Calu3 (cell line): Measurements from ENCODE around the gene LRP4. TPM values are rescaled to one million over a fixed set of nuclear protein-coding genes. Genes with fewer than 3 reads are reported as not detected.

Experiments used
- BruUV-seq: library from RNA; stranded (reverse); fragments of 400-500 nt; replicated peaks from 2 replicates; lab custom pipeline; 2021; lab: Mats Ljungman, UMichigan
- CTCF ChIA-PET: fragments of 300-600 bp; sonication (Branson Sonifier 250); formaldehyde crosslinking; loops from one replicate; lab custom pipeline; 2022; ENCODE audit warnings: antibody characterized with exemption; lab: Charles Lee
- DNase-seq: peaks from one replicate; pipeline ENCODE4 v3.0.0; 2022
- H3K27ac Mint-ChIP-seq: one replicate; pipeline ENCODE4 v1.8.0; 2022; ENCODE audit warnings: mixed read lengths; ENCODE audit not compliant: unreplicated experiment
- H3K27me3 Mint-ChIP-seq: one replicate; pipeline ENCODE4 v1.8.0; 2022; ENCODE audit warnings: mixed read lengths; ENCODE audit not compliant: unreplicated experiment
- H3K36me3 Mint-ChIP-seq: one replicate; pipeline ENCODE4 v1.8.0; 2022; ENCODE audit warnings: mild to moderate bottlenecking, moderate library complexity, mixed read lengths; ENCODE audit not compliant: insufficient read depth, unreplicated experiment
- H3K4me1 Mint-ChIP-seq: one replicate; pipeline ENCODE4 v1.8.0; 2022; ENCODE audit warnings: mild to moderate bottlenecking, low read depth, mixed read lengths; ENCODE audit not compliant: unreplicated experiment
- H3K4me3 Mint-ChIP-seq: one replicate; pipeline ENCODE4 v1.8.0; 2022; ENCODE audit warnings: mild to moderate bottlenecking, low read depth, moderate library complexity, mixed read lengths; ENCODE audit not compliant: unreplicated experiment
- H3K9me3 Mint-ChIP-seq: one replicate; pipeline ENCODE4 v1.8.0; 2022; ENCODE audit warnings: low read depth, mixed read lengths; ENCODE audit not compliant: unreplicated experiment
- CTCF ChIP-seq: fragments of 200-600 bp; IDR thresholded peaks from one replicate; pipeline ENCODE4 v1.8.0; 2022; ENCODE audit warnings: antibody characterized with exemption; ENCODE audit not compliant: unreplicated experiment
- intact Hi-C: fragments of 100-400 bp; cut with micrococcal nuclease; formaldehyde crosslinking; loops from one replicate; pipeline ENCODE4 v1.10.0; 2022; ENCODE audit not compliant: unreplicated experiment
- total RNA-seq: library from RNA; stranded (reverse); gene quantifications from 2 replicates; pipeline ENCODE4 v1.2.3, GENCODE V29; 2022

The LRP4 gene
- total RNA-seq, 1 experiment from 2014 or later = 0.80 TPM

GRCh38 chr11:46886211-46886610 lies 32.1 kb downstream of the LRP4 start:
- intact Hi-C loops = no loop called here
- CTCF ChIA-PET = no interaction called here
- BruUV-seq = no TSS peak

GRCh38 chr11:46879056-46879585 lies 39.2 kb downstream of the LRP4 start:
- no peak for DNase-seq
- CTCF ChIA-PET = no interaction called here
- no peak overlapping the region for H3K27ac Mint-ChIP-seq
- H3K9me3 Mint-ChIP-seq = no peaks in the 10 kb centered on the region
- no peak overlapping the region for H3K4me3 Mint-ChIP-seq
- no peaks in the 10 kb centered on the region for H3K36me3 Mint-ChIP-seq
- H3K4me1 Mint-ChIP-seq = no peaks in the 10 kb centered on the region
- TF ChIP-seq CTCF = no peak
- BruUV-seq = no TSS peak
- H3K27me3 Mint-ChIP-seq = peaks cover 14% of the 10 kb centered on the region
- intact Hi-C loops = no loop called here

More at GRCh38 chr11:46886211-46886610, 32.1 kb downstream of the LRP4 start:
- TF ChIP-seq CTCF = no peak
- no peak for DNase-seq
- Mint-ChIP-seq H3K4me1 (no peaks in the 10 kb centered on the region), H3K36me3 (no peaks in the 10 kb centered on the region), H3K27ac (no peak overlapping the region), H3K9me3 (no peaks in the 10 kb centered on the region), H3K27me3 (peaks cover 25% of the 10 kb centered on the region), H3K4me3 (no peak overlapping the region)

GRCh38 chr11:46877580-46877979 lies 40.8 kb downstream of the LRP4 start:
- H3K4me1 Mint-ChIP-seq = no peaks in the 10 kb centered on the region
- no peak overlapping the region for H3K27ac Mint-ChIP-seq
- H3K4me3 Mint-ChIP-seq = no peak overlapping the region
- intact Hi-C loops = no loop called here
- H3K36me3 Mint-ChIP-seq = no peaks in the 10 kb centered on the region
- TF ChIP-seq CTCF = no peak
- H3K27me3 Mint-ChIP-seq = peaks cover 14% of the 10 kb centered on the region
- CTCF ChIA-PET = interaction anchor here (0.6 kb wide), 2 partner anchors 52 to 72 kb away, joined by 3 to 5 read pairs; no protein-coding TSS in a partner anchor
- H3K9me3 Mint-ChIP-seq = no peaks in the 10 kb centered on the region
- DNase-seq = no peak
- no TSS peak for BruUV-seq

GRCh38 chr11:46876471-46876870 lies 41.9 kb downstream of the LRP4 start:
- no peak for TF ChIP-seq CTCF
- DNase-seq = no peak
- H3K27me3 Mint-ChIP-seq = peaks cover 6% of the 10 kb centered on the region
- H3K36me3 Mint-ChIP-seq = no peaks in the 10 kb centered on the region
- BruUV-seq = no TSS peak
- no peaks in the 10 kb centered on the region for H3K4me1 Mint-ChIP-seq
- CTCF ChIA-PET = interaction anchor here (0.8 kb wide), 1 partner anchor 20 kb away, joined by 3 read pairs; no protein-coding TSS in a partner anchor
- H3K27ac Mint-ChIP-seq = no peak overlapping the region
- intact Hi-C loops = no loop called here
- no peaks in the 10 kb centered on the region for H3K9me3 Mint-ChIP-seq
- no peak overlapping the region for H3K4me3 Mint-ChIP-seq
